Kasumi-1 (cell line): Measurements from ENCODE around the gene CLIC6.

Experiments
- DNase-seq, 2 experiments: peaks; one replicate each; lab custom pipeline; 2025; lab: John Stamatoyannopoulos, UW

The CLIC6 gene

GRCh38 chr21:34668803-34669148 is at the start of gene CLIC6:
CLIC6 (plus strand) TSS chr21:34668994; CDS start chr21:34669389, 395 bp downstream.
- no peak for DNase-seq

DNA sequence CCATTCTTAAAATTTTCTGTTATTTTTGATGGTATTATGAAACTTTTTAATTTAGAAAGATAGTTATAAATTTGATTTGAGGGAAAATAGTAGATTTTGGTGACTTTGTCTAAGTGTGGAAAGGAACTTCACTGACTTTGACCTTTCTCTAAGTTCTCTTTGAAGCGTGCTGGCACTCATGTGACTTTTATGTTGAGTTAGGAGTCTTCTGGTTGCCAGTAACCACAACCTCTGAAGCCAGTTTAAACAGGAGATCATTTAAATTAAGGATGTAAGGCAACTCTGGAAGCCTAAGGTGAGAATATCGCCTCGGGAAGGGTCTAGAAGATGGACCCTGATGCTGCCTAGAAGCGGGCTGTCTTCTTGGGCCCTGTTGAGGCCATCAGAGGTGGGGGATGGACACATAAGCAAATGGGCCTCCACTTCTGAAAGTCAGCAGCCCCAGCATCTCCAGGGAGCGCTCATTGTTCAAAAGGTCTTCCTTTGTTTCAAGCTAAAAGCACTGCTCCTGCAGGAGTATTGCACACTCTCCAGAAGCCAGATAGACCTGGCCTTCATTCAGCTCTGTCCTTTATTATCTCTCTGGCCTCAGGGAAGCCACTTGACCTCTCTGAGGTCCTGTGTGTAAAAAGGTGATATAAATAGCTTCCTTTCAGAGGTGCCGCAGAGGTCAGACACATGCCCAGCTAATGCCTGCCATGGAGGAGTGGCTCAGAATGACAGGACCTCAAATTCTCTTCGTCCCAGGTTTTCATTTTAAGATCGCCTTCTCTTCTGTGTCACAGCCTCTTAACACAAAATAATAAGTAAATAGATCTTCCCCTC is 48.7 kb upstream of the CLIC6 start:
- no peak for DNase-seq

DNA sequence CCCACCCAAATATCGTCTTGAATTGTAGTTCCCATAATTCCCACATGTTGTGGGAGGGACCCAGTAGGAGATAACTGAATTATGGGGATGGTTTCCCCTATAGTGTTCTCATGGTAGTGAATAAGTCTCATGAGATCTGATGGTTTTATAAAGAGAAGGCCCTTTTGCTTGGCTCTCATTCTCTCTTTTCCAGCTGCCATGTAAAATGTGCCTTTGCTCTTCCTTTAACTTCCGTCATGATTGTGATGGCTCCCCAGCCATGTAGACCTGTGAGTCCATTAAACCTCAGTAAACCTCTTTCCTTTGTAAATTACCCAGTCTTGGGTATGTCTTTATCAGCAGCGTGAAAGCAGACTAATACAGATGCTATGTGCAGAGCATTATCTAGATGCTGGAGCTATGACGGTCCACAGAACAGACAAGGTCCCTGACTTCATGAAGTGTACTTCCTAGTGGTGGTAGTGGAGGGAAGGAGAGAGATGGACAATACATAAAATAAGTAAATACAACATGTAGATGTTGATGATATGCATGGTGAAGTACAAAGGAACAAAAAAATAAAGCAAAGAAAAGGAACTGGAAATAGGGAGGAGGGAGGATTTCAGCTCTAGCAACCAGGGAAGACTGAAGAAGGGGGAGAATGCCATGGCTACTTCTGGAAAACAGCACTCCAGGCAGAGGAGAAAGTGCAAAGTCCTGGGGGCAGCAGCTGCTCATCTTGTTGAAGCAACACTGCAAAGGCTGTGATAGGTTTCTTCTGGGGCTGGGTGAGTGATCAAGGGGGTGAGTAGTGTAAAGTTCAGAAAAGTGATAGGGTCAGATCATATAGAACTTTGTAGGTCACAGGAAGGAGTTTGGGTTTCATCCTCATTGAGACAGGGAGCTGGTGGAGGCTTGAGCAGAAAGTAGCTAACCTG is 47.1 kb upstream of the CLIC6 start:
- no peak for DNase-seq

DNA sequence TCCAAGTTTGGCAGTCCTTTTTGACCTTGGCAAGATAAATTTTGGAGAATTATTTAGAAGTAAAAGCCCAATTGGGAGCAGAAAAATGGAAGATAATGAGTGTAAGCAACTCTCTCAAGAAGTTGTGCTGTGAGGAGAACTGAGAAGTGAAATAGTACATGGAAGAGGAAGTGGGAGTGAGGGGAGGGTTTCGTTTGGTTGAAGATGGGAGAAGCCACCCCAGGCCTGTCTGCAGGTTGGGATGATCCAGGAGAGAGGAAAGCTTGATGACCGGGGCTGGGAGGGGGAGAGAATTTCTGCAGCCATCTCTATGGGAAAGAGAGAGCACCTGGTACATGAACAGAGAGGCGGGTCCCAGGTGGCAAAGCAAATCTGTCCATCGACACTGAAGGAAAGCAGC is 45.3 kb upstream of the CLIC6 start:
- peak in 1 of 2 experiments; percentile 27 for DNase-seq

GRCh38 chr21:34625030-34625593 is 43.7 kb upstream of the CLIC6 start:
- DNase-seq = no peak

- no peak for DNase-seq
Measured at GRCh38 chr21:34626131-34626530, 42.7 kb upstream of the CLIC6 start.

GRCh38 chr21:34630536-34631143 is 38.2 kb upstream of the CLIC6 start:
- peak; percentile 79 to 82 for DNase-seq

DNA sequence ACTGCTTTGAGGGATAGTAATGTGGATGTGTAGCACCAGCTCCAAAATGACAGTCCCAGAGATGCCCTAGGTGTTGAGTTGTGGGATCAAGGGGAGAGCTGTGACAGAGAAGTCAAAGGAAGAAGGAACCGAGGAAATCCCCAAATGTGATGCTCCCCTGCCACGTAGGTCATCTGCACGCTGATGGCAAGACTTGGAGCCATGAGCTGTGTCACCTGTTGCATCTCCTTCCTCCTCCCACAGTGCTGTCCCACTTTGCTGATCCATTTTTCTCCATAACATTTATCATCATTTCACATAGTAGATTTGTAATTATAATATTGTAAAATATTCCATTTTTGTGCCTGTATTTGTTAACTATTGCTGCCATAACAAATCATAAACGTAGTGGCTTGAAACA is 36.3 kb upstream of the CLIC6 start:
- no peak for DNase-seq

- no peak for DNase-seq
Measured at GRCh38 chr21:34635307-34635706, 33.5 kb upstream of the CLIC6 start.

GRCh38 chr21:34636961-34637360 is 31.8 kb upstream of the CLIC6 start:
- no peak for DNase-seq

GRCh38 chr21:34639250-34639649 is 29.5 kb upstream of the CLIC6 start:
- no peak for DNase-seq

DNA sequence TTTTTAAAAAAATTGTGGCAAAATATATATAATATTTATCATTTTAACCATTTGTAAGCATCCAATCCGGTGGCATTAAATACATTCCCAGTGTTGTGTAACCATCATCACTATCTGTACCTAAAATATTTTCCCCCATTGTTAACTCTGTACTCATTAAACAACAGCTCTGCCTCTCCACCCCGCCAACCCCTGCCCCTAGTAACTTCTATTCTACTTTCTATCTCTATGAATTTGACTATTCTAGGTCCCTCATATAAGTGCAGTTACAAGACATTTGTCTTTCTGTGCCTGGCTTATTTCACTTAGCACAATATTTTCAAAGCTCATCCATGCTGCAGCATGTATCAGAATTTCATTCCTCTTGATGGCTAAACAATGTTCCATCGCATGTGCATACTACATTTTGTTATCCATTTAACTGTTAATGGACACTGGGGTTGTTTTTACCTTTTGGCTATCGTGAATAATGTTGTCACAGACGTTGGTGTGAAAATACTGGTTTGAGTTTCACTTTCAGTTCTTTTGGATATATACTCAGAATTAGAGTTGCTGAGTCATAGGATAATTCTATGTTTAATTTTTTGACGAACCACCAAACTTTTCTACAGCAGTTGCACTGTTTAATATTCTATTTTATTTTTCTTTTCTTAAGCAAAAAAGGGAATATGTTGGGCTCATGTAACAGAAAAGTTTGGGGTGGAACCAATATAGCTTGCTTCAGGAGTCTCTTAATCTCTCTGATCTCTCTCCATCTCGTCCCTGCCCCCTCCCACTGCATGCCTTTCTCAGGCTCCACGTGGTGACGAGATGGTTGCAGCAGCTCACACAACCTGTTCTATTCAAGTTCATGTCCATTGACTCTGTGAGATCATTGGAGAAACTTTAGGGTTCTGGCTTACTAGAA is 28.7 kb upstream of the CLIC6 start:
- no peak for DNase-seq

GRCh38 chr21:34640858-34641257 is 27.9 kb upstream of the CLIC6 start:
- DNase-seq = no peak

GRCh38 chr21:34642211-34643075 is 26.4 kb upstream of the CLIC6 start:
- DNase-seq = no peak

GRCh38 chr21:34644825-34645224 is 24.0 kb upstream of the CLIC6 start:
- no peak for DNase-seq

GRCh38 chr21:34647555-34647954 is 21.2 kb upstream of the CLIC6 start:
- no peak for DNase-seq

DNA sequence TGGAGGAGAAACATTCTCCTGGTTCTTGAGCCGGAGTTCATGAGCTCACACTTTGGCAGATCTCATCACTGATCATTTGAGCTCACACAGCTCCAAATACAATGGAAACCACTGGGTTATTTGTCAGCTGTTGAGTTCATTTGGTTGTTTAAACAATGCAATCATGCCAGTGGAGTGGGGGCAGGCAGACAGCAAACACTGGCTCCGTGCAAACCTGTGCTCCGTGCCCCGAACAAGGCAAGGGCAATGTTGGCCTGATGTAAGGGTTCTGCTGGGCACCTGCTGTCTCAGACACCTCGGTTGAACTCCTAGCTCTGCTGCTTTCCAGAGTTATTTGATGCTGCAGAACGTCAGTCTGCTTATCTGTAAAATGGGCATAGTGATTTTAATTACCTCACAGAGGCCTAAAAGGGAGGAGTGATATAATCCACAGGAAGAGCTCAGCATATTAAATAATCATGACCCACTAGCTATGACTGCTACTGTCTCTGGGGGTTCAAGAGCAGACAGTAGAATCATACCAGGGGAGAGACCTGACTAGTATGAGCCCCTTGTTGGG is 20.0 kb upstream of the CLIC6 start:
- DNase-seq = no peak

DNA sequence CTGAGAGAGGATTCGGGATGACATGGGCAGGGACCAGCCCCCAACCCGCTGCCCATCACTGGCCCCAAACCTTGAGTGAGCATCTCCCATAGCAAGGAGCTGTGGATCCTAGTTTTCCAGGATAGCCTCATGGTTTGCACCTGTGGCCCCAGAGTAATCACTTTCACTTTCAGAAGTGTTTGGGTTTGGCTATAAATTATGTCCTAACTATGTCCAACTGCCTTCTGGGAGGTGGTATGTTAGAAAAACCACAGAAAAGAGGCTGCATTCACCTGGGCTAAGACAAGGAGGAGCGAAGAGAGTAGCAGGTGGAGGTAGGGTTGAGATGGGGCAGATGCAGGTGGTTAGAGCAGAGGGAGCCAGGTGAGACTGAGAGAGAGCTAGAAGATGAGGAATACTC is 19.4 kb upstream of the CLIC6 start:
- no peak for DNase-seq

DNA sequence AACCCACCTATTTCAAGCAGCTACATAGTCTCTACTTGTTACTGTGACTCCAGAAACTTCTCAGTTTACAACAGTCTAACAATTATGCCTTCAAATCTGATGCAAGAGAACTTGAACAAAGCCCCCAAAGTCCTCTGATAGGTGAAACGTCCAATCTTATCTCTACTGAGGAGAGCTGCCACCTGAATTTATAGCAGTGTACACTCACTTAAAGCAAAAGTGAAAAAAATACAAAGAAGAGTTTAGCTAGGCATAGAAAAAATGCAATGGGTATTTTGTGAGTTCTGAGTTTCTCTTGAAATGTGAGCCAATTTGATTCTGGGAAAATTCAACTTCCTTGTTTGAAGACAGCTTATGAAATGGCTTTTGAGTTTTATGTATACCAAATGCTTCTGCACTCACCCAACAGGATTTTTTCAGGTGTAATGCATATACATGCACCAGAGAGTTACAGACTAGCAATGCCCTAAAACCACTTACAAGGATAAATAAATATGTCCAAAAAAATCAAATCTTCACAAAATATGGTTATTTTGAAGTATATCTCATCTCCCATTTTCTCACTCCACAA is 17.8 kb upstream of the CLIC6 start:
- DNase-seq = no peak

GRCh38 chr21:34651642-34652041 is 17.2 kb upstream of the CLIC6 start:
- DNase-seq = no peak
